Midbrain (tissue), 1 donor: ENCODE data around the gene STAT4.

Experiments
- DNase-seq: peaks from one replicate; lab custom pipeline; 2025; lab: John Stamatoyannopoulos, UW

STAT4 gene

GRCh38 chr2:191150600-191151330 lies at the start of gene STAT4:
Gene STAT4 (minus strand): TSS chr2:191150994. CDS start chr2:191148203, 2,791 bp downstream.
- no peak for DNase-seq

GRCh38 chr2:191199929-191200512 lies 49.2 kb upstream of the STAT4 start:
- DNase-seq: no peak

- DNase-seq: no peak
These were observed 47.5 kb upstream of the STAT4 start for GRCh38 chr2:191198271-191198670.

GRCh38 chr2:191197096-191197495 lies 46.3 kb upstream of the STAT4 start:
- DNase-seq: no peak

GRCh38 chr2:191195021-191195420 lies 44.2 kb upstream of the STAT4 start:
- DNase-seq: no peak

GRCh38 chr2:191190861-191191552 lies 40.2 kb upstream of the STAT4 start:
- DNase-seq: no peak

- DNase-seq: no peak
These were observed 39.6 kb upstream of the STAT4 start for GRCh38 chr2:191190435-191190834.

- DNase-seq: no peak
These were observed 38.4 kb upstream of the STAT4 start for GRCh38 chr2:191189112-191189635.

GRCh38 chr2:191188550-191189093 lies 37.8 kb upstream of the STAT4 start:
- no peak for DNase-seq

GRCh38 chr2:191187105-191187829 lies 36.5 kb upstream of the STAT4 start:
- DNase-seq: no peak

GRCh38 chr2:191184457-191184856 lies 33.7 kb upstream of the STAT4 start:
- no peak for DNase-seq

- DNase-seq: no peak
These were observed 32.7 kb upstream of the STAT4 start for GRCh38 chr2:191183516-191183915.

GRCh38 chr2:191183081-191183480 lies 32.3 kb upstream of the STAT4 start:
- DNase-seq: no peak

- no peak for DNase-seq
These were observed 29.9 kb upstream of the STAT4 start for GRCh38 chr2:191180713-191181112.

- no peak for DNase-seq
These were observed 29.5 kb upstream of the STAT4 start for GRCh38 chr2:191180276-191180675.

GRCh38 chr2:191178806-191179514 lies 28.2 kb upstream of the STAT4 start:
- no peak for DNase-seq

GRCh38 chr2:191177751-191178736 lies 27.2 kb upstream of the STAT4 start:
- no peak for DNase-seq

GRCh38 chr2:191176801-191177438 lies 26.1 kb upstream of the STAT4 start:
- no peak for DNase-seq

- DNase-seq: no peak
These were observed 25.5 kb upstream of the STAT4 start for GRCh38 chr2:191176305-191176704.

- no peak for DNase-seq
These were observed 23.6 kb upstream of the STAT4 start for GRCh38 chr2:191174442-191174841.
